Measurements from ENCODE around the gene TALDO1. TPM values are rescaled to one million over a fixed set of nuclear protein-coding genes. Genes with fewer than 3 reads are reported as not detected.

The TALDO1 gene
- total and polyA plus RNA-seq, 2 of the 8 experiments (the other 6 are each of a cell fraction or from before 2014, with no cell fraction given), result 265 to 308 TPM

DNA sequence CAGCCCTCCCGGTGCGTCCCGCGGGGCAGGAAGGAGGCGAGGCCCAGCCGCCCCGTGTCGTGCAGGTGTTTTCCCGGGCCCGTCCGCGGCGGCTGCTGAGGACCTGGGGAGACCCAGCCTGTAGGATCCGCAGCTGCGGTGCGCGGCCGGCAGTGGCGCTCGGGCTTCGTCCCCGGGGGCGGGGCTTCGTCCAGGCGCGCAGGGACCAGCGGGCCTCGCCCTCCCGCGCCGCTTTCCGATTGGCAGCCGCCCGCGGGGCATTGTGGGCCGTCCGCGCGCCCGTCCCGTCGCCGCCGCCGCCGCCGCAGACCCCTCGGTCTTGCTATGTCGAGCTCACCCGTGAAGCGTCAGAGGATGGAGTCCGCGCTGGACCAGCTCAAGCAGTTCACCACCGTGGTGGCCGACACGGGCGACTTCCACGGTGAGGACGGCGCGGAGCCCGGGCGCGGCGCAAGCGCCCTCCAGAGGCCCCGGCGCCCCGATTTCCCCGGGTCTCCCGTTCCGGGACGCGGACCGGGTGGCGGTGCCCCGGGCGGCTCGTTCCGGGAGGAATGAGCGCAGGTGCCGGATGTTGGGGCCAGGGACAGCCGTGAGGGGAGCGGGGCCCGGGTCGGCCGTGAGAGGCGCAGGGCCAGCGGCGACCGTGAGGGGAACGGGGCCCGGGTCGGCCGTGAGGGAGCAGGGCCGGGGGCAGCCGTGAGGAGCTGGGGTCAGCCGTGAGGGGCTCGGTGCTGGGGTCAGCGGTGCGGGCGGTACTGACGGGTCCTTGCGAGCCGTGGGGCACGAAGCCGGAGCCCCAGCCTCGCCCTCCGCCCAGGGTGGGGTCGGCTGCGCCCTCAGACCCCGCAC is at the start of gene TALDO1 (continued):
- TF ChIP-seq POU5F1 (IDR thresholded peaks at IDR 0.05; ENCODE audit: low read depth, low read length), result no peak
- TF ChIP-seq CTBP2 (IDR thresholded peaks at IDR 0.05; ENCODE audit: borderline replicate concordance, insufficient read depth, insufficient read length, low read length), result no peak
- TF ChIP-seq CREB1 (IDR thresholded peaks at IDR 0.05), result no peak; the same call in 1 of the 2 replicates
- TF ChIP-seq, protein P1, sequence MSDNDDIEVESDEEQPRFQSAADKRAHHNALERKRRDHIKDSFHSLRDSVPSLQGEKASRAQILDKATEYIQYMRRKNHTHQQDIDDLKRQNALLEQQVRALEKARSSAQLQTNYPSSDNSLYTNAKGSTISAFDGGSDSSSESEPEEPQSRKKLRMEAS (IDR thresholded peaks at IDR 0.05), result peak; percentile 69
- TF ChIP-seq HDAC2 (IDR thresholded peaks at IDR 0.05; ENCODE audit: borderline replicate concordance in 1 of 2, low read depth in 2 of 2, low read length in 2 of 2), result no peak

All from H1 (cell line).